Activated T-cell treated with anti-CD3 and anti-CD28 coated beads, Interleukin-2, amount 50 U/mL, for 72 hours (primary cell): ENCODE measurements around the gene TULP1. TPM values are rescaled to one million over a fixed set of nuclear protein-coding genes. Genes with fewer than 3 reads are reported as not detected.

Source experiments
- ATAC-seq, 2 donors: fragments of 150-1000 bp; cut with Tn5 transposase; replicated peaks in 1 of 2; 2 replicates each; pipeline ENCODE4 v1.10.0; 2021; ENCODE audit warnings: moderate library complexity in 2 of 2, mild to moderate bottlenecking in 1 of 2
- DNase-seq, 2 donors: peaks; one replicate each; pipeline ENCODE4 v3.0.0; 2021 to 2022; ENCODE audit warnings: mixed read lengths in 1 of 2
- H3K27ac Mint-ChIP-seq: one replicate; pipeline ENCODE4 v1.8.0; 2022; ENCODE audit warnings: mild to moderate bottlenecking, moderate library complexity, mixed read lengths
- H3K27me3 Mint-ChIP-seq: one replicate; pipeline ENCODE4 v1.8.0; 2022; ENCODE audit warnings: low read depth, mixed read lengths
- H3K36me3 Mint-ChIP-seq, 2 donors: one replicate each; pipeline ENCODE4 v1.8.0; 2022; ENCODE audit warnings: mixed read lengths in 2 of 2, mild to moderate bottlenecking in 1 of 2; ENCODE audit not compliant: insufficient read depth in 2 of 2
- H3K4me1 Mint-ChIP-seq: one replicate; pipeline ENCODE4 v1.8.0; 2022; ENCODE audit warnings: low read depth, mixed read lengths
- H3K4me3 Mint-ChIP-seq, 2 donors: one replicate each; pipeline ENCODE4 v1.8.0; 2022; ENCODE audit warnings: mild to moderate bottlenecking in 2 of 2, mixed read lengths in 2 of 2, moderate library complexity in 2 of 2
- H3K9me3 Mint-ChIP-seq, 2 donors: one replicate each; pipeline ENCODE4 v1.8.0; 2022; ENCODE audit warnings: mixed read lengths in 2 of 2
- total RNA-seq, 2 donors: library from RNA; stranded (reverse); gene quantifications; one replicate each; pipeline ENCODE4 v1.2.3, GENCODE V29; 2022

Gene TULP1
- total RNA-seq, 2 donors from 2014 or later, result not detected

- H3K4me3 Mint-ChIP-seq, result no peak overlapping the region
- peaks cover 13% of the 10 kb centered on the region for H3K4me1 Mint-ChIP-seq
Observed at GRCh38 chr6:35499372-35499771, 13.3 kb downstream of the TULP1 start.

GRCh38 chr6:35498422-35499067, 14.2 kb downstream of the TULP1 start:
- Mint-ChIP-seq H3K4me1 (peaks cover 20% of the 10 kb centered on the region), H3K27me3 (peaks cover 16% of the 10 kb centered on the region), H3K36me3 (no peaks in the 10 kb centered on the region), H3K4me3 (peak overlapping the region; percentile 82 to 86), H3K9me3 (no peaks in the 10 kb centered on the region), H3K27ac (no peak overlapping the region)
- DNase-seq, result no peak
- no peak for ATAC-seq

More at GRCh38 chr6:35499372-35499771, 13.3 kb downstream of the TULP1 start:
- Mint-ChIP-seq H3K9me3 (no peaks in the 10 kb centered on the region), H3K36me3 (no peaks in the 10 kb centered on the region), H3K27ac (no peak overlapping the region), H3K27me3 (peaks cover 16% of the 10 kb centered on the region)
- DNase-seq, result no peak
- ATAC-seq, result no peak

GRCh38 chr6:35497571-35498421, 14.9 kb downstream of the TULP1 start:
- Mint-ChIP-seq H3K27me3 (peaks cover 14% of the 10 kb centered on the region), H3K4me1 (peaks cover 20% of the 10 kb centered on the region), H3K4me3 (peak overlapping the region; percentile 82 to 86), H3K36me3 (no peaks in the 10 kb centered on the region), H3K9me3 (no peaks in the 10 kb centered on the region), H3K27ac (peak overlapping the region; percentile 40)
- ATAC-seq (peak; percentile 52 to 63), DNase-seq (peak; percentile 62 to 67)

- H3K27ac Mint-ChIP-seq, result peak within 1 kb of the TSS; percentile 40
- ATAC-seq, result peak; percentile 79 to 80
- no peaks in the 10 kb centered on the region for H3K9me3 Mint-ChIP-seq
- peaks cover 20% of the 10 kb centered on the region for H3K4me1 Mint-ChIP-seq
- H3K36me3 Mint-ChIP-seq, result no peaks in the 10 kb centered on the region
- DNase-seq, result peak; percentile 58 to 62
- H3K4me3 Mint-ChIP-seq, result peak within 1 kb of the TSS; percentile 82 to 86
- peaks cover 10% of the 10 kb centered on the region for H3K27me3 Mint-ChIP-seq
Observed at GRCh38 chr6:35496841-35497570, 15.7 kb downstream of the TULP1 start, which contains the start of gene TEAD3. Gene TEAD3 (minus strand): TSS chr6:35497079.

DNA sequence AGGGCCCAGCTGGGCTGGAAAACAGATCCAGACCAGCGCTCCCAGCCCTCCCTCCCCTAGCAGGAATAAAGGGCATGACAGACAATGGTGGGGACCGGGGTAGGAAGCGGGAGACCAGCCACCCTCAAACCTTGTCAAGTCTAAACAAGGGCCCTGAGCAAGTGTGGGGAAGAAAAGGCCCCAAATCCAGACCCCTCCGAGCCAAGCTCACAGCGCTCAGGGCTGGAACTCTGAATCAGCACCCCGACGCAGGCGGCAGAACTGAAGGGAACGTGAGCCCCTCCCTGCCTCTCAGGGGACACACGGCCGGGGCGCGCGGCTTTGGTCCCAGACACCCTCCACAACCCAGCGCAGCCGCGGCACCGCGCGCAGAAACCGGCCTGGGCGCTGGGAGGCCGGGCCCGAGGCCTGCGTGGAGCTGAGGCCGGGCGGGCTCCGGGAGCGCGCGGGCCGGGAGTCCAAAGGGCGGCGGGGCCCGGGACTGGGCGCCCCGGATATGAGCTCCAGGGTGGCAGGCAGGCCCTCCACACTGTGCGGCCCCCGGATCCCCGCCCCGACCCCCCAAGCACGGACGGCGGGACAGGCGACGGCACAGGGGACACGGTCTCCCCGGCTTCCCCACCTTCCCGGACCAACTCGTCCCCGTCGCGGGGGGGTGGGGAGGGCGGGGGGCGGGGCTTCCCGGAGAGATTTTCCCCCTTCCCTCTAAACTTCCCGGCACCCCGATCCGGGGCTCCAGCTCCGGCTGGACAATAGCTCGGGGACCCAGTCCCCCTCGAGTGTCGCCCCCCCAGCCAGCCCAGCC, 16.5 kb downstream of the TULP1 start:
- no peak for DNase-seq
- H3K27ac Mint-ChIP-seq, result no peak overlapping the region
- H3K4me1 Mint-ChIP-seq, result peaks cover 20% of the 10 kb centered on the region
- peak in 1 of 2 donors; percentile 5 for ATAC-seq
- peak overlapping the region; percentile 51 to 68 for H3K4me3 Mint-ChIP-seq
- no peaks in the 10 kb centered on the region for H3K9me3 Mint-ChIP-seq
- no peaks in the 10 kb centered on the region for H3K36me3 Mint-ChIP-seq
- H3K27me3 Mint-ChIP-seq, result peaks cover 10% of the 10 kb centered on the region

DNA sequence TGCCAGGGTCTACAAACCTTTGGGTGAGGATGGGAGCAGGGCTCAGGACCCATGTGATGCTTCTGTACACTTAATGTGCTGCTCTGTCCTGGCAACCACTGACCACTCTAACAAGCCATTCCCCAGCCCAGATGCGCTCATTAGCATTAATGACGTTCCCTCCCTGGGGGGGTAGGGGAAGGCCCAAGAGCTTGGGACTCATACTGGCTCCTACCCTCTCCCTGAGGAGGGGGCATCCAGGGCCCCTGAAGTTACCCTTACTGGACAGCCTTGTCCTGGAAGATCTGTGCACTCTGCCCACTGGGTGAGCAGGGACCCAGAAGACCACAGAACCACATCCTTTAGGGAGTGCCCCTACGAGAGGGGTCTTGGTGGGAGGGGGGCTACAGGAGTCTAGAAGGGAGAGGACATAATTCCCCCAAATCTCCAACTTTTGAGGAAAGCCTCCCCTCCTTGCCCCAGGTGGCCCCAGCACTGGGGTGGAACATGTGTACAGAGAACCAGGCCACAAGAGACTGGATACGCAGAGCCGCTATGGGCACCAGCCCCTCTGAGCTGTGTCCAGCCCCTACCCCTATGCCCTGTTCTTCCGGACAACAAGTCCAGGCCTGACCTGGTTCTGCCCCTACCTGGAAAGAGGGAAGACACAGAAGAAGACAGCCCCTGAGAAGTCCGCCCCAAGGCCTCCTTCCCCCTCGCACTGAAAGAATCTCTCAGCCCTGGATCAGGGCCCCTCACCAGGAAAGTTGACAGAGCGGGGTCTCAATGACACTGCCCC, 17.2 kb downstream of the TULP1 start:
- Mint-ChIP-seq H3K9me3 (no peaks in the 10 kb centered on the region), H3K27ac (peak overlapping the region; percentile 7), H3K4me3 (peak overlapping the region; percentile 51 to 68), H3K36me3 (no peaks in the 10 kb centered on the region), H3K27me3 (peaks cover 18% of the 10 kb centered on the region), H3K4me1 (peaks cover 20% of the 10 kb centered on the region)
- ATAC-seq (no peak), DNase-seq (no peak)

- no peak overlapping the region for H3K27ac Mint-ChIP-seq
- no peak for DNase-seq
- peaks cover 20% of the 10 kb centered on the region for H3K4me1 Mint-ChIP-seq
- no peak for ATAC-seq
- H3K9me3 Mint-ChIP-seq, result no peaks in the 10 kb centered on the region
- H3K36me3 Mint-ChIP-seq, result no peaks in the 10 kb centered on the region
- peaks cover 18% of the 10 kb centered on the region for H3K27me3 Mint-ChIP-seq
- no peak overlapping the region for H3K4me3 Mint-ChIP-seq
Observed at GRCh38 chr6:35494161-35494563, 18.5 kb downstream of the TULP1 start.

- DNase-seq, result no peak
- Mint-ChIP-seq H3K4me3 (no peak overlapping the region), H3K27me3 (peaks cover 11% of the 10 kb centered on the region), H3K36me3 (no peaks in the 10 kb centered on the region), H3K27ac (no peak overlapping the region), H3K4me1 (peaks cover 14% of the 10 kb centered on the region), H3K9me3 (no peaks in the 10 kb centered on the region)
- no peak for ATAC-seq
Observed at GRCh38 chr6:35493307-35493983, 19.3 kb downstream of the TULP1 start.

- Mint-ChIP-seq H3K4me3 (no peak overlapping the region), H3K27ac (no peak overlapping the region), H3K27me3 (peaks cover 8% of the 10 kb centered on the region), H3K4me1 (peaks cover 18% of the 10 kb centered on the region), H3K9me3 (no peaks in the 10 kb centered on the region), H3K36me3 (no peaks in the 10 kb centered on the region)
- ATAC-seq (no peak), DNase-seq (no peak)
Observed at GRCh38 chr6:35492974-35493284, 19.8 kb downstream of the TULP1 start.

- no peak for ATAC-seq
- Mint-ChIP-seq H3K27ac (no peak overlapping the region), H3K36me3 (no peaks in the 10 kb centered on the region), H3K4me1 (peaks cover 22% of the 10 kb centered on the region), H3K27me3 (peaks cover 8% of the 10 kb centered on the region), H3K4me3 (no peak overlapping the region), H3K9me3 (no peaks in the 10 kb centered on the region)
- DNase-seq, result no peak
Observed at GRCh38 chr6:35492258-35492973, 20.3 kb downstream of the TULP1 start.

DNA sequence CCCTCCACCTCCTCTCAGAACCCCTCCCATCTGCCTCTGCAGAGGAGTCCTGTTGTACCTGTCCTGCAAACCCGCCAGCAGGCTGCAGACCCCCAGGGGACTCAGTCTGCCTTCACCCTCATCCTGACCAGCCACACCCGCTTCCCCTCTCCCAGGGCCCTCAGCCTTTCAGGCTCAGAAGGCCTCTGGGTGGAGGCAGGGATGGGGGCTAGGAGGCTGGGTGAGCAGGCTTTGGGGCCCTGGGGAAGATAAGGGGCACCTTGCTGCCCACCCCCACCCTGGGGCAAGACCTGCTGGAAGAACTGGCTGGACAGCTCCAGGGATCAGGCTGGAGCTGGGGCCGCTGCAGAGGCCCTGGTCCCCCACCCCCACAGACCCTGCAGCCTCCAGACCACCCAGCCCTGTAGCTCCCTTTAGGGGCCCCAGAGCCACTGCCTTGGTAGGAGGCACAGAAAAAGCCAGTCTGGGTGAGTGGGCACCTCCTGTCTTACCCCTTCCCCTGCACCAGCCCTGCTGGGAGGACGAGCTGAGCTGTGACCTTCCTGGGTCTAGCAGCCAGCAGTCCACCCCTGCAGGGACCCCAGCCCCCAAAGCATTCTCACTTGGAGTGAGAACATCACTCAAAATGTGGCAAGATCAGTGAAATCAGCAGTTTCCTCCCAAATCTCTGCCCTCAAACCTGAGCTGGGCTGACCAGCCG, 21.0 kb downstream of the TULP1 start:
- peaks cover 8% of the 10 kb centered on the region for H3K27me3 Mint-ChIP-seq
- peaks cover 22% of the 10 kb centered on the region for H3K4me1 Mint-ChIP-seq
- no peaks in the 10 kb centered on the region for H3K36me3 Mint-ChIP-seq
- H3K4me3 Mint-ChIP-seq, result no peak overlapping the region
- ATAC-seq (no peak), DNase-seq (no peak)
- no peak overlapping the region for H3K27ac Mint-ChIP-seq
- no peaks in the 10 kb centered on the region for H3K9me3 Mint-ChIP-seq
